Measurements from ENCODE around the gene ZNF609. TPM values are rescaled to one million over a fixed set of nuclear protein-coding genes. Genes with fewer than 3 reads are reported as not detected.

ZNF609 gene
- total and polyA plus RNA-seq, 2 of the 13 experiments (the other 11 are each of a cell fraction or from before 2014, with no cell fraction given): 8.9 to 9.9 TPM

GRCh38 chr15:64702816-64703631, 242.6 kb downstream of the ZNF609 start (continued):
- TF ChIP-seq RFX1 (IDR thresholded peaks at IDR 0.05) (peak; percentile 26; the same call in 1 of the 2 replicates), KLF12 (CRISPR knock-in tag; IDR thresholded peaks at IDR 0.05; ENCODE audit: borderline replicate concordance) (peak; percentile 31; the same call in 1 of the 2 replicates), ZNF780A (CRISPR knock-in tag; IDR thresholded peaks at IDR 0.05) (no peak), ZBTB42 (CRISPR knock-in tag; IDR thresholded peaks at IDR 0.05) (peak; percentile 22; the same call in 1 of the 2 replicates), DNMT3B (CRISPR knock-in tag; conservative IDR thresholded peaks at IDR 0.05) (no peak), HDAC1 (CRISPR knock-in tag; IDR thresholded peaks at IDR 0.05) (peak; percentile 35; the same call in 1 of the 2 replicates), MTF1 (CRISPR knock-in tag; IDR thresholded peaks at IDR 0.05) (no peak), ZBTB40 (IDR thresholded peaks at IDR 0.05) (no peak), ZBTB40 (CRISPR knock-in tag; IDR thresholded peaks at IDR 0.05) (no peak), PCBP1 (IDR thresholded peaks at IDR 0.05; ENCODE audit: borderline replicate concordance, low read depth, low read length) (no peak), KLF16 (CRISPR knock-in tag; IDR thresholded peaks at IDR 0.05) (peak in 1 of 2 experiments; percentile 72; a peak in 2 of 4 replicates), FOXM1 (CRISPR knock-in tag; IDR thresholded peaks at IDR 0.05) (no peak), MIER3 (CRISPR knock-in tag; IDR thresholded peaks at IDR 0.05; ENCODE audit: borderline replicate concordance) (peak; percentile 48; the same call in 1 of the 2 replicates), ZNF484 (CRISPR knock-in tag; IDR thresholded peaks at IDR 0.05; ENCODE audit: borderline replicate concordance, low read depth) (no peak), MATR3 (CRISPR knock-in tag; IDR thresholded peaks at IDR 0.05) (no peak), FOXP1 (IDR thresholded peaks at IDR 0.05) (no peak), FOXP1 (CRISPR knock-in tag; IDR thresholded peaks at IDR 0.05) (peak; percentile 28; the same call in 1 of the 2 replicates), NBN (conservative IDR thresholded peaks at IDR 0.05) (no peak), NR2F1 (CRISPR knock-in tag; IDR thresholded peaks at IDR 0.05) (0 out of 4 replicates have a peak, but pooled peaks of 1 of the 2 experiments have one; percentile 10)
- TF ChIP-seq, protein P1, sequence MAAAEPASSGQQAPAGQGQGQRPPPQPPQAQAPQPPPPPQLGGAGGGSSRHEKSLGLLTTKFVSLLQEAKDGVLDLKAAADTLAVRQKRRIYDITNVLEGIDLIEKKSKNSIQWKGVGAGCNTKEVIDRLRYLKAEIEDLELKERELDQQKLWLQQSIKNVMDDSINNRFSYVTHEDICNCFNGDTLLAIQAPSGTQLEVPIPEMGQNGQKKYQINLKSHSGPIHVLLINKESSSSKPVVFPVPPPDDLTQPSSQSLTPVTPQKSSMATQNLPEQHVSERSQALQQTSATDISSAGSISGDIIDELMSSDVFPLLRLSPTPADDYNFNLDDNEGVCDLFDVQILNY (CRISPR knock-in tag; conservative IDR thresholded peaks at IDR 0.05): no peak
- TF ChIP-seq, protein P2, sequence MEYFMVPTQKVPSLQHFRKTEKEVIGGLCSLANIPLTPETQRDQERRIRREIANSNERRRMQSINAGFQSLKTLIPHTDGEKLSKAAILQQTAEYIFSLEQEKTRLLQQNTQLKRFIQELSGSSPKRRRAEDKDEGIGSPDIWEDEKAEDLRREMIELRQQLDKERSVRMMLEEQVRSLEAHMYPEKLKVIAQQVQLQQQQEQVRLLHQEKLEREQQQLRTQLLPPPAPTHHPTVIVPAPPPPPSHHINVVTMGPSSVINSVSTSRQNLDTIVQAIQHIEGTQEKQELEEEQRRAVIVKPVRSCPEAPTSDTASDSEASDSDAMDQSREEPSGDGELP (IDR thresholded peaks at IDR 0.05; ENCODE audit: borderline replicate concordance, low read depth): 0 out of 2 replicates have a peak, but pooled peaks have one; percentile 18
